Activated naive CD4-positive, alpha-beta T cell treated with anti-CD3 and anti-CD28 coated beads, Interleukin-2, amount 50 U/mL, for 72 hours (primary cell): ENCODE measurements around the gene NDUFAF5. TPM values are rescaled to one million over a fixed set of nuclear protein-coding genes. Genes with fewer than 3 reads are reported as not detected.
"Not testable (repeated sequence)": the region's sequence is repeated elsewhere in the genome, so short reads cannot be mapped to it uniquely, and the experiment has no call there.

Source experiments
- ATAC-seq, 2 donors: fragments of 150-1000 bp; cut with Tn5 transposase; 2 replicates each; pipeline ENCODE4 v1.10.0; 2021; ENCODE audit warnings: mild to moderate bottlenecking in 2 of 2, moderate library complexity in 2 of 2
- DNase-seq, 2 donors: peaks; one replicate each; pipeline ENCODE4 v3.0.0; 2021 to 2022; ENCODE audit warnings: low spot score in 2 of 2
- H3K27ac Mint-ChIP-seq, 2 donors: one replicate each; pipeline ENCODE4 v1.8.0; 2022; ENCODE audit warnings: mild to moderate bottlenecking in 2 of 2, mixed read lengths in 2 of 2
- H3K36me3 Mint-ChIP-seq, 2 donors: one replicate each; pipeline ENCODE4 v1.8.0; 2022; ENCODE audit warnings: mixed read lengths in 2 of 2
- H3K9me3 Mint-ChIP-seq, 2 donors: one replicate each; pipeline ENCODE4 v1.8.0; 2022; ENCODE audit warnings: mixed read lengths in 2 of 2
- total RNA-seq, 2 donors: library from RNA; stranded (reverse); gene quantifications; one replicate each; pipeline ENCODE4 v1.2.3, GENCODE V29; 2022

Gene NDUFAF5, protein sequence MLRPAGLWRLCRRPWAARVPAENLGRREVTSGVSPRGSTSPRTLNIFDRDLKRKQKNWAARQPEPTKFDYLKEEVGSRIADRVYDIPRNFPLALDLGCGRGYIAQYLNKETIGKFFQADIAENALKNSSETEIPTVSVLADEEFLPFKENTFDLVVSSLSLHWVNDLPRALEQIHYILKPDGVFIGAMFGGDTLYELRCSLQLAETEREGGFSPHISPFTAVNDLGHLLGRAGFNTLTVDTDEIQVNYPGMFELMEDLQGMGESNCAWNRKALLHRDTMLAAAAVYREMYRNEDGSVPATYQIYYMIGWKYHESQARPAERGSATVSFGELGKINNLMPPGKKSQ
- 10 to 100 TPM; 22.6 to 39.1 TPM for total RNA-seq

DNA sequence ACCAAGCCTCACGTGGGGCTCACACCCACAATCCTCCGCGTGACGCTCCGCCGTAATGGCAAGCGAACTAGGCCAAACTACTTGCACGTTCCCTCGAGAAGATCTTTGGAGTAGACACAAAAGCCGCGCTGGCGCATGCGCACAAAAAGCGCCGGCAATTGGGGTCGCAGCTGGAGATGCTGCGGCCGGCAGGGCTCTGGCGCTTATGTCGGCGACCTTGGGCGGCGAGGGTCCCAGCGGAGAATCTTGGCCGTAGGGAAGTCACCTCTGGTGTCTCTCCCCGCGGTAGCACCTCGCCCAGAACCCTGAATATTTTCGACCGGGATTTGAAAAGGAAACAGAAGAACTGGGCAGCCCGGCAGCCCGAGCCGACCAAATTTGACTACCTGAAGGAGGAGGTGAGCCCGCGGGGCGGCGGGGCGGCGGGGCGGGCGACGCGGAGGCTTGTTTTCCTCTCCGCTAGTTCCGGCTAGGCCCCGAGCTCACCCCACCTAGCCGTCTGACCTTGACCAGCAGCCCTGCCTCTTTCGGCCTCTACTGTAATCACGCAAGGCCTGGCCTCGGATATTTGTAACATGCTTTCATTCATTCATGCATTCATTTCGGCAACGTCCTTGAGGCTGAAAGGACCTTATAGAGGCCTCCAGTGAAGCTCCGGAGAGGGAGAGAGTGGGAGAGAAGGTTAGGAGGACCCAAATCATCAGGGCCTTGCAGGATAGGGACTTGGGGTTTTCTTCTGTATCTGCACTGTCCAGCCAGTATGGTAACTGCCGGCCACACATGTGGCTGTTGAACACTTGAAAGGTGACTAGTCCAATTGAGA is at the start of gene NDUFAF5, which contains the start of gene ESF1:
NDUFAF5 (plus strand) TSS at position 136 of the 823 bp plus-strand sequence; CDS start at position 177, 41 bp downstream.
ESF1 (minus strand) TSS at position 27 of the 823 bp plus-strand sequence. CDS start 1,779 bp downstream, outside the sequence.
- DNase-seq (peak; percentile 84 to 93), ATAC-seq (peak; percentile 97)
- Mint-ChIP-seq H3K9me3 (no peaks in the 10 kb centered on the region), H3K36me3 (peaks cover 24 to 32% of the 10 kb centered on the region in 2 donors), H3K27ac (peak within 1 kb of the TSS; percentile 97 to 99)

DNA sequence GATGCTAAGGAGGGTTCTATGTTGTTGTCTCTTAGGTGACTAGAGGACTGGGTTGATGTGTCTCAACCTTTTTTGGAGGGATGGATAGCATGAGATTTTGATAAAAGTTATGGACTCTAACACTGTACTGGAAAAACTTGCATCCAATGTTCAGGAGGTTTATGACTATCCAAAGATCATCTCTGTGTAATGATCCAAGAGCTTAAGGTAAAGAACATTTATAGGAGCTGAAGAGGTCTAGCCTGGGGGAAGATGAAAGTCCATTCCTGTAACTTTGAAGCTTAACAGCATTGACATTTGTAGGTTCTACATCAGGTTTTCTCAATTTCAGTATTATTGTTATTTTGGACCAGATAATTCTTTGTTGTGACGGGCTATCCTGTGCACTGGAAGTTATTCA is 49.0 kb upstream of the NDUFAF5 start:
- Mint-ChIP-seq H3K36me3 (peaks cover 30 to 46% of the 10 kb centered on the region in 2 donors), H3K27ac (no peak overlapping the region), H3K9me3 (peaks cover under 1 to 6% of the 10 kb centered on the region in 2 donors)
- no peak for DNase-seq
- no peak for ATAC-seq

DNA sequence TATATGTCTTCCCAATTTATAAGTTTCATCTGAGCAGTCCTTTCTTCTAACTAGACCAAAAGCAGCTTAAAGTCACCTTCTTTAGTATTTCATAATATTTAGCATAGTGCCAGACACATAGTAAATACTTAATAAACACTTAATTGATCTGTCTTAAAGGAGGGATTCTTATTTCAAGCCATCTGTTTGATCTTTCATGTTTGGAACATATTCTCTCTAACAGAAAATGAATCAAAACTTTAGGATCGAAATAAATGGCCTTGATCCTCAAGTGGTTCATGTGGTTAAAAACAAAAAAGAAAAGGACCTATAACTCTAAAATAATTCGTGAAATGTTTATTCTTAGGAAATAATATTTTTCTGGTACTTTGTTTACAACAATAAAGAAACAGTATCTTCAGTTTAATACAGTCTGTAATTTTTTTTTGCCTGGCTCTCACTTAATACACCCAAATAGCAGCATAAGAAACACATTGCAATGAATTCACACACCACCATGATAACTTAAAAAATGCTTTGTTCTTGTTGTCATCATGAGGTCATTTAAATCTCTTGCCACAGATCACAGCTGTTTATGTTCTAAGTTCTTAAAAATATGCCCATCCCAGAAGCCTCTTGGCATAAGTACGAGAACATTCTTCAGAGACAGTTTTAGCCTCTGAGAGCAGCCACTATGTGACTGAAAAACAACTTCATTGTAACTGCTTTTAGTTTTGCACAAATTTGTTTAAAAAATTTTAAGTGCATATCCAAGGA is 48.2 kb upstream of the NDUFAF5 start:
- peaks cover 7 to 14% of the 10 kb centered on the region in 2 donors for H3K9me3 Mint-ChIP-seq
- no peak for DNase-seq
- ATAC-seq, result no peak
- H3K27ac Mint-ChIP-seq, result no peak overlapping the region
- H3K36me3 Mint-ChIP-seq, result peaks cover 37 to 51% of the 10 kb centered on the region in 2 donors

DNA sequence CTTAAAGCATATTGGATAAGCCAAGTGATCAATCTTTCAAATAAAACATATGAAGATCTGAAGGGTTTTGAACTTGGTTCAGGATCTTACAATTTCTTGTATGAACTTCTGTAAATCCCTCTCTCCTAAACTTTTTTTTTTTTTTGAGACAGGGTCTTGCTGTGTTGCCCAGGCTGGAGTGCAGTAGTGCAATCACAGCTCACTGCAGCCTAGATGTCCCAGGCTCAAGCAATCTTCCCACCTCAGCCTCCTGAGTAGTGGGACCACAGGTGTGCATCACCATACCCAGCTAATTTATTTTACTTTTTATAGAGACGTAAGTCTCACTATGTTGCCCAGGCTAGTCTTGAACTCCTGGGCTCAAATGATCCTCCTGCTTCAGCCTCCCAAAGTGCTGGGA is 46.6 kb upstream of the NDUFAF5 start:
- H3K27ac Mint-ChIP-seq, DNase-seq, ATAC-seq: not testable (repeated sequence)
- Mint-ChIP-seq H3K9me3 (peaks cover 7 to 16% of the 10 kb centered on the region in 2 donors), H3K36me3 (peaks cover 39 to 55% of the 10 kb centered on the region in 2 donors)

DNA sequence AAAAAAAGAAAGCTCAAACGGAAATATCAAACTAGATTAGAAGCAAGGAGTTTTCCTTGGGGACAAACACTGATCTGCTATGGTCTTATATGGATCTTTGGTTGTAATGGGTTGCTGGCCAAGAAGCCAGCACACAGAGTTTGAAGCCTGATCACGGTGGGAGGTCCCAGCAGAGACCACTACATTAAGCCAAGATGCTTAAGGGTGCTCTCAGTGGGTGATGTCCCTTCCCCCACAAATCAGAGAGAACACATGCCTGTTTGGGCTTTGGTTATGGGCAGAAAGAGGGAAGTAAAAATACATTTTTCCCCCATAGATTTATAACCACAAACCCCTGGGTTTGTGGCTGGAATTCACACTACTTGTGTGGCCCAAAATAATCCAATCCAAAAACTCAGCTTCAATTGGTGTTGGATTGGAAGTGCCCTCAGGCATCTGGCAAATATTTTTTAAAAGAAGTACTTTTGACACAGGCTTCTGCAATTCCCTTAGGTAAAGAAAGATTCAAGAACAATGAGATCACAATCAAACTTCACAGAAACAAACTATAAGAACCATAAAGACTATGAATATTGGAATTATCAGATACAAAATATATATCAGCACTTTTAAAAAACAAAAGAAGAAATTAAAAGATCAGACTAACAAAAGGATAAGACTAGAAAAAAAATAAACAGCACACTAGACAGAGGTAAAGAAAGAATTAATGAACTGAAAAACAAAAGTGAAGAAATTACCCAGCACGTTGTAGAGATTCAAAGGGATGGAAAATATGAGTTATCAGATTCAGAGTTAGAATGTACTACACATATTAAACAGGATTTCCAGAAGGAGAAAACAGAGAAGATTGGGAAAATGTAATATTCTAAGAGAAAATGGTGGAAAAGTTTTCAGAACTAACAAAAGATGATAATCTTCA is 44.8 kb upstream of the NDUFAF5 start:
- peaks cover 44 to 59% of the 10 kb centered on the region in 2 donors for H3K36me3 Mint-ChIP-seq
- ATAC-seq (no peak), DNase-seq (no peak)
- H3K9me3 Mint-ChIP-seq, result peaks cover 7 to 16% of the 10 kb centered on the region in 2 donors
- peak overlapping the region; percentile 9 to 15 for H3K27ac Mint-ChIP-seq

DNA sequence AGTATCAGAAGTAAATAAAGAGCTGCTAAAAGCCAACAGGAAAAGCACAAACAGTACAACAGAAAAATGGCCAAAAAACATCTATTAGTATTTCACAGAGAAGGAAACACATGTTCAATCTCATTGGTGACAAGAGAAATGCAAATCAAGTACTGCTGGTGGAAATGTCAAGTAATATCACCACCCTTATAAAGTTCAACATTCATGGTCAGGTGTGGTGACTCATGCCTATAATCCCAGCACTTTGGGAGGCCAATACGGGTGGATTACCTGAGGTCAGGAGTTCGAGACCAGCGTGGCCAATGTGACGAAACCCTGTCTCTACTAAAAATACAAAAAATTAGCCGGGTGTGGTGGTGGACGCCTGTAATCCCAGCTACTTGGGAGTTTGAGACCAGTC is 42.9 kb upstream of the NDUFAF5 start:
- Mint-ChIP-seq H3K9me3 (peaks cover 7 to 16% of the 10 kb centered on the region in 2 donors), H3K27ac (no peak overlapping the region), H3K36me3 (peaks cover 44 to 60% of the 10 kb centered on the region in 2 donors)
- ATAC-seq (no peak), DNase-seq (no peak)

DNA sequence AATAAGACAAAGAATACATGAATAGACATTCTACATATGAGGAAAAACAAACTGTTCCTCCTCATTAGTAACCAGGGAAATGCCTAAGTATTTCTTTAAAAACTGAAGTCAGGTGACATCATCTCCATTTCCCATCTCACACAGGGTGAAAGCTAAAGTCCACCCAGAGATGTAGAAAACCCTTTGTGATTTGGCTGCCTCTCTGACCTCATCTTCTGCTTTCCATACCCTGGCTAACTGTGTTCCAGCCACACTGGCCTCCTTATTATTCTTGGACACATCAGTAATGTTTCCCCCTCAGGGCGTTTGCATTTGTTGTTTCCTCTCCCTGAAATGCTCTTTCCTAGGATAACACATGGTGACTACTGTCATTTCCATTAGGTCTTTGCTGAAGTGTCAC is 40.5 kb upstream of the NDUFAF5 start:
- DNase-seq (no peak), ATAC-seq (no peak)
- Mint-ChIP-seq H3K9me3 (peaks cover 7 to 16% of the 10 kb centered on the region in 2 donors), H3K27ac (no peak overlapping the region), H3K36me3 (peaks cover 36 to 51% of the 10 kb centered on the region in 2 donors)

DNA sequence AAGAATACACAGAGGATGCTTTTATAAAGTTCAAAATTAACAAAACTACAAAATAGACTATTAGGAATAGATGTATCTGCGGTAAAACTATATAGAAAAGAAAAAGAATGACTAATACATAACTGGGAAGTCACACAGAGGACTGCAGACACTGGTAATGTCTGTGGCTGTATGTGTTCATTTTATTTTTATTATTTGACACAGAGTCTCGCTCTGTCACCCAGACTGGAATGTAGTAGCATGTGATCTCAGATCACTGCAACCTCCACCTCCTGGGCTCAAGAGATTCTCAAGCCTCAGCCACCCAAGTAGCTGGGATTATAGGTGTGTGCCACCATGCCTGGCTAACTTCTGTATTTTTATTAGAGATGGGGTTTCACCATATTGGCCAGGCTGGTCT is 39.0 kb upstream of the NDUFAF5 start:
- no peak overlapping the region for H3K27ac Mint-ChIP-seq
- no peak for DNase-seq

DNA sequence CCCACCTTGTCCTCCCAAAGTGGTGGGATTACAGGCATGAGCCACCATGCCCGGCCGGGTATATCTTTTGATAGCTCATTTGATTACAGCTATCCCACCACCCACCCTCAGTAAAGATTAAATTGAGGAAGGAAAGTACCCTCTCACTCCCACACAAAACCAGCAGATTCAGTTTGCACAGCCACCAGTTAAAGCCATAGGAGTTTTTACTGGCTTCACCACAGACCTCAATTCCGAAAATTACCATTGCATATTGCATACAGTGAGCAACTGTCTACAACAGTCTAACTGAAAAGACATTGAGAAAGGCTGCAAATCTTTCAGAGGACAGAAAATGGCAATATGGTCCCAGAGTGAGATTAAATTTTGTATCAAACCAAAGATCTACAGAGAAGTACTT is 35.0 kb upstream of the NDUFAF5 start:
- ATAC-seq, result no peak
- H3K36me3 Mint-ChIP-seq, result peaks cover 0 to 3% of the 10 kb centered on the region in 2 donors

More for the DNA sequence above, 39.0 kb upstream of the NDUFAF5 start:
- ATAC-seq, result no peak
- Mint-ChIP-seq H3K36me3 (peaks cover 22 to 36% of the 10 kb centered on the region in 2 donors), H3K9me3 (peaks cover 7 to 10% of the 10 kb centered on the region in 2 donors)

DNA sequence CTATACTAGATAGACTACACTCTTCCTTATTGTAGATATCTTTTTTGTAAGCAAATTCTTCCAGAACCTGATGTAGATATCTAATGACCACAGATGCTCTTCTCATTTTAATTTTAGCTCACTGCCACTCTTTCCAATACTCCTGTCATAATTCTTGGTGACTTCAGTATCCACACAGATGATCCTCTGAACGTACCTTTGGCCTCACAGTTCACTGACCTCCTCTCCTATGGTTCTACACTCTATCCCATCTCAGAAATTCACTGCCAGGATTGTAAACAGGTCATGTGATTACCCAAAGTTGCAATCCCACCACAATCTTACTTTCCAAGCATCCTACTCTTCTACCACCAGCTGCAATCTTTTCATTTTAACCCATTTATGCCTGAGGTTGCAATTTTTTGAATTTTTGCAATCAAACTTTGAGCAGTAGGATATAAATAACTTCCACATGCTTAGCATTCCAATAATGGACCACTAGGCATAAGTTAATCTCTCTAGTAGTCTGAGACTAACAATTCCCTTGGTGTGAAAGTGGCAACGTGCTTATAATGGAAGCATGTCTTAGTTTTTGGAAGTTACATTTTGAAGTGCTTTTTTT is 31.3 kb upstream of the NDUFAF5 start:
- ATAC-seq (no peak), DNase-seq (no peak)
- H3K27ac Mint-ChIP-seq, result no peak overlapping the region
- no peaks in the 10 kb centered on the region for H3K36me3 Mint-ChIP-seq
- no peaks in the 10 kb centered on the region for H3K9me3 Mint-ChIP-seq

More for the DNA sequence above, 35.0 kb upstream of the NDUFAF5 start:
- Mint-ChIP-seq H3K27ac (no peak overlapping the region), H3K9me3 (no peaks in the 10 kb centered on the region)
- no peak for DNase-seq

DNA sequence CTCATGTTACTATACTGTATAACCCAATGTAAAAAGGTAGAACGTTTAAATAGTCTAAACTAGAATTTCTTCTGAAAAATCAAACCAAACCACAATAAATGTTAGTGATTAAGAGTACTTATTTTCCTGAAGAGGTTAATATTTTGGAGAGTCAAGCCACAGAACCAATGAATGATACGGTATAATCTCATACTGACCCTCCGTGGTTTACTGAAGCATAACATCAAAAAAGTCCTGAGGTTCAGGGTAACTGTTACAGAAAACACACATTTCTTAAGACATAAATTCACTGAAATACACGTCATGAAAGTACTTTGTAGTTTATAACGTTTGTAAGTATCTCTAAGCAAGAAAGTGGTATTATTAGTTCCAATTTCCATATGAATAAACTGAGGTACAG is 29.0 kb upstream of the NDUFAF5 start:
- ATAC-seq, result no peak
- Mint-ChIP-seq H3K27ac (no peak overlapping the region), H3K36me3 (peaks cover 0 to 9% of the 10 kb centered on the region in 2 donors), H3K9me3 (no peaks in the 10 kb centered on the region)
- no peak for DNase-seq

DNA sequence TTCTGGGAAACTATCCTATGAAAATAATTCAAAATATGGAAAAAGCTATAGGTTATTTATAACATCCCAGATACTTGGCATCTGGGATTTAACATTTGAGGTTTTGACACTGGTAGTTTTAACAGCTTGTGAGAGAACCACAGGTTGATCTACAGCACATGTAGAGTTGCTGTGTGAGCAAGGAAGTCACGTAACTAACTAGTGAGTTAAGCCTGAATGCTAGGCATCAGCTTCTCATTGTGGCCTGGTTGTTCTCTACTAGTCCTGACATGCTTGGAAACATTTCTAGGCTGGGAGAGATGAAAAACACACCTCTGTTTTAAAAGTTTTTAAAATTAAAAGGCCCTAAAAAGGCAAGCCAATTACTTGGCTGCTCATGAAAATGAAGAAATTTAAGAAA is 28.3 kb upstream of the NDUFAF5 start:
- Mint-ChIP-seq H3K9me3 (no peaks in the 10 kb centered on the region), H3K36me3 (peaks cover 0 to 9% of the 10 kb centered on the region in 2 donors), H3K27ac (no peak overlapping the region)
- DNase-seq, result no peak
- ATAC-seq, result no peak

DNA sequence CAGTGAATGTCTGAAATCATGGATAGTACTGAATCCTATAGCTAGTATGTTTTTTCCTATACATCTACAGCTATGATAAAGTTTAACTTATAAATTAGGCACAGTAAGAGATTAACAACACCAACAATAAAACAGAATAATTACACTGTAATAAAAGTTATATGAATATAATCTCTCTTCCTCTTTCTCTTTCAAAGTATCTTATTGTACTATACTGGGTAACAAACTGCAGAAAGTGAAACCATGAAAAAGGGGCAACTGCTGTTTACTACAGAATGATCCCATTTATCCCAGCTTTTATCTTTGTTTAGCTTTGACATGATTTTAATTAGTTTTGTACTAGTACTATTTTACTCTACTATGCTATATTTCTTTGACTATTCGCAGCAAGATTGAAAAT is 25.9 kb upstream of the NDUFAF5 start:
- ATAC-seq, result no peak
- Mint-ChIP-seq H3K9me3 (no peaks in the 10 kb centered on the region), H3K36me3 (peaks cover 0 to 9% of the 10 kb centered on the region in 2 donors), H3K27ac (no peak overlapping the region)
- DNase-seq, result no peak

DNA sequence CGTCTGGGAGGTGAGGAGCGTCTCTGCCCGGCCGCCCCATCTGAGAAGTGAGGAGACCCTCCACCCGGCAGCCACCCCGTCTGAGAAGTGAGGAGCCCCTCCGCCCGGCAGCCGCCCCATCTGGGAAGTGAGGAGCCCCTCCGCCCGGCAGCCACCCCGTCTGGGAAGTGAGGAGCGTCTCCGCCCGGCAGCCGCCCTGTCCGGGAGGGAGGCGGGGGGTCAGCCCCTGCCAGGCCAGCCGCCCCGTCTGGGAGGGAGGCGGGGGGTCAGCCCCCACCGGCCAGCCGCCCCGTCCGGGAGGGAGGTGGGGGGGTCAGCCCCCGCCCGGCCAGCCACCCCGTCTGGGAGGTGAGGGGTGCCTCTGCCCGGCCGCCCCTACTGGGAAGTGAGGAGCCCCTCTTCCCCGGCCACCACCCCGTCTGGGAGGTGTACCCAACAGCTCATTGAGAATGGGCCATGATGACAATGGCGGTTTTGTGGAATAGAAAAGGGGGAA is 24.3 kb upstream of the NDUFAF5 start:
- not testable (repeated sequence) for ATAC-seq, DNase-seq, H3K27ac Mint-ChIP-seq, H3K9me3 Mint-ChIP-seq
- H3K36me3 Mint-ChIP-seq, result peaks cover 4 to 24% of the 10 kb centered on the region in 2 donors

DNA sequence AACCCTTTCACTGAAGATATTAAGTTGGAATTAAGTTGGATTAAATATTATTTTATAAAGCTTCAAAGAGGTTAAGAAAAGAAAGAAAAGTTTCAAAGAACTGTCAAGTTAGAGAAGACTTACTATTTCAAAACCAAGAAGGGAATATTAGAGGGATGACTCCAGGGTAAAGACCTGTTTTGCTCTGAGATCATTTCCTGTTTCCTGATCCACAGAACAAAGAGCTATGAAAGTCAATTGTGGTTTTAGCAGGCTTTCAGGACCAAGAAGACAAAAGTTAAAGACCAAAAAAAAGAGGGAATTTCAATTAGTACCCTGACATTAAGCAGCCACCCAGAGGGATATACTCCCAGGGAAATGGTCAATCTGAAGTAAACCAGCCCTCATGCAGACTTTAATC is 19.5 kb upstream of the NDUFAF5 start:
- DNase-seq (no peak), ATAC-seq (no peak)
- H3K27ac Mint-ChIP-seq, result peak overlapping the region in 1 of 2 donors; percentile 72
- peaks cover 33 to 44% of the 10 kb centered on the region in 2 donors for H3K36me3 Mint-ChIP-seq
- H3K9me3 Mint-ChIP-seq, result no peaks in the 10 kb centered on the region
